ENCODE results near the gene PTPRN2. TPM values are rescaled to one million over a fixed set of nuclear protein-coding genes. Genes with fewer than 3 reads are reported as not detected.

PTPRN2 gene
- total RNA-seq, 2 donors from 2014 or later = 0.35 to 0.61 TPM

- DNase-seq (ENCODE audit: low spot score in 2 of 2) = no peak
- peaks cover 21 to 28% of the 10 kb centered on the region in 2 donors for H3K9me3 Mint-ChIP-seq
- peaks cover 6 to 15% of the 10 kb centered on the region in 2 donors for H3K36me3 Mint-ChIP-seq
- ATAC-seq = no peak
- no peak overlapping the region for H3K27ac Mint-ChIP-seq
These were observed 302.8 kb downstream of the PTPRN2 start for GRCh38 chr7:158284617-158285382.

- Mint-ChIP-seq H3K36me3 (peaks cover 0 to 10% of the 10 kb centered on the region in 2 donors), H3K27ac (no peak overlapping the region), H3K9me3 (peaks cover 14 to 21% of the 10 kb centered on the region in 2 donors)
- ATAC-seq (no peak), DNase-seq (ENCODE audit: low spot score in 2 of 2) (no peak)
These were observed 303.5 kb downstream of the PTPRN2 start for GRCh38 chr7:158284121-158284520.

- Mint-ChIP-seq H3K36me3 (peaks cover 0 to 1% of the 10 kb centered on the region in 2 donors), H3K9me3 (peaks cover 9 to 12% of the 10 kb centered on the region in 2 donors), H3K27ac (no peak overlapping the region)
- no peak for ATAC-seq
- no peak for DNase-seq (ENCODE audit: low spot score in 2 of 2)
These were observed 304.3 kb downstream of the PTPRN2 start for GRCh38 chr7:158283016-158283974.

GRCh38 chr7:158282461-158283001, 305.1 kb downstream of the PTPRN2 start:
- H3K27ac Mint-ChIP-seq = peak overlapping the region in 1 of 2 donors; percentile 33
- DNase-seq (ENCODE audit: low spot score in 2 of 2) = no peak
- ATAC-seq = no peak
- peaks cover 4 to 9% of the 10 kb centered on the region in 2 donors for H3K9me3 Mint-ChIP-seq
- H3K36me3 Mint-ChIP-seq = no peaks in the 10 kb centered on the region

GRCh38 chr7:158281441-158281840, 306.2 kb downstream of the PTPRN2 start:
- no peaks in the 10 kb centered on the region for H3K36me3 Mint-ChIP-seq
- no peak overlapping the region for H3K27ac Mint-ChIP-seq
- ATAC-seq (no peak), DNase-seq (ENCODE audit: low spot score in 2 of 2) (no peak)
- H3K9me3 Mint-ChIP-seq = peaks cover under 1% of the 10 kb centered on the region in 2 donors

DNA sequence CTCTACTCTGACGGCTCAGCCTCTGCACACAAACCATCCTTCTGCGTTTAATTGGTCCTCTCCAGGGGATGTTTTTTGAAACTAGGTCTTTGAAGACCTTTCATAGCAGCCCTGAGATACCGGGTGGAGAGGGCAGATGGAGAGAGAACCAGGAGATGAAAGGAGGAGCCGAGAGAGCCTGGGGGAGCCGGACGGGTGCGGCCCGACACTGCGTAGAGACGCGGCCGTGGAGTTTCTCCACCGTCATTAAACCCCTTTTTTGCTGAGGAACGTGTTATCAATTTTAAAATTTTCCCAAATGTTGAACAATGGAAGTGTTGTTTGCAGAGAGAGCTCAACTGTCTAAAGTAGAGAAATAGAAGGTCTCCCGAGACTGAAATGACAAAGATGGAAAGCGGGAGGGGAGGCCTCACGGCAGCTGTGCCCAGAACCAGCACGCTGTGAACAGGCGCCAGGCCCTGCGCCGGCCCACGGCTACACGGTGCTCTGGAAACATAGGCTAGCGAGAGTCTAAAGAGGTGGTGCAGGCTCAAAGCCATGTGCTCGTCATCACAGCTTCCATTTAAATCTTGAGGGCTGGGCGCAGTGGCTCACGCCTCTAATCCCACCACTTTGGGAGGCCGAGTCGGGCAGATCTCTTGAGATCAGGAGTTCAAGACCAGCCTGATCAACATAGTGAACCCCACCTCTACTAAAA, 307.0 kb downstream of the PTPRN2 start:
- ATAC-seq (no peak), DNase-seq (ENCODE audit: low spot score in 2 of 2) (no peak)
- Mint-ChIP-seq H3K27ac (no peak overlapping the region), H3K9me3 (no peaks in the 10 kb centered on the region), H3K36me3 (no peaks in the 10 kb centered on the region)

DNA sequence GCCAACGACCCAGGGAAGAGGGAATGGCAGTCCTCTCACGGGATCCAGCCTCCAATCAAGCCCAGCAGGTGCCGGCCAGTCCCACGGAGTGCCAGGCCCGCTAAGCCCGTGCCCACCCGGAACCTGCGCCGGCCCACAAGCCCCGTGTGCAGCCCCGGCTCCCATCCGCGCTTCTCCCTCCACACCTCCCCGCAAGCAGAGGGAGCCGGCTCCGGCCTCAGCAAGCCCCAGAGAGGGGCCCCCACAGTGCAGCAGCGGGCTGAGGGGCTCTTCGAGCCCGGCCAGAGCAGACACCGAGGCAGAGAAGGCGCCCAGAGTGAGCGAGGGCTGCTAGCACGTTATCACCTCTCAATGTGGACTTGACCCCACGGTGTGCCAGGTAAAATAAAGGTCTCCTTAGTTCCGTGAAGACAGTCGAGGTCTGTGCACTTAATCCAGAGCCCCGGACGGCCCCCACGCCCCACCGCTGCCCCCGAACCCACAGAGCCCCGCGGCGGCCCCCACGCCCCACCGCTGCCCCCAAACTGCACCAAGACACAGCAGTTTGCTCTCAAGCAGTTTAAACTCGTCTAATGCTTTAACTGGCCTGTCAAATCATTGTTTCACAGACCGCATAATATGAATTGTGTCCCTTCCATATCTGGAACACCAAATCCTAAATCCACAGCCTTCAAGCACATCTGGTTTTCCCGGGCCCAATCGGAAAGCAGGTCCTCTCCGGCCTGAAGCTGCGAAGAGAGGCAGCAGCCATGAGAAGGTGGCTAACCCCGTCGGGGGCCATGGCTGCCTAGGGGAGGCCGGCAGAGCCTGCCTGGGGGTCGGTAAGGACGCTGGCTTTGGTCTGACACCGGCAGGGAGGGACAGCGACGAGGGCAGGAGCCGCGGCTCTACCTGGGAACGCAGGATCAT, 307.8 kb downstream of the PTPRN2 start:
- H3K9me3 Mint-ChIP-seq = no peaks in the 10 kb centered on the region
- DNase-seq (ENCODE audit: low spot score in 2 of 2) = peak in 1 of 2 donors; percentile 38
- H3K27ac Mint-ChIP-seq = no peak overlapping the region
- no peaks in the 10 kb centered on the region for H3K36me3 Mint-ChIP-seq
- no peak for ATAC-seq

- ATAC-seq = no peak
- Mint-ChIP-seq H3K27ac (no peak overlapping the region), H3K36me3 (no peaks in the 10 kb centered on the region)
These were observed 308.8 kb downstream of the PTPRN2 start for GRCh38 chr7:158278745-158279320.

DNA sequence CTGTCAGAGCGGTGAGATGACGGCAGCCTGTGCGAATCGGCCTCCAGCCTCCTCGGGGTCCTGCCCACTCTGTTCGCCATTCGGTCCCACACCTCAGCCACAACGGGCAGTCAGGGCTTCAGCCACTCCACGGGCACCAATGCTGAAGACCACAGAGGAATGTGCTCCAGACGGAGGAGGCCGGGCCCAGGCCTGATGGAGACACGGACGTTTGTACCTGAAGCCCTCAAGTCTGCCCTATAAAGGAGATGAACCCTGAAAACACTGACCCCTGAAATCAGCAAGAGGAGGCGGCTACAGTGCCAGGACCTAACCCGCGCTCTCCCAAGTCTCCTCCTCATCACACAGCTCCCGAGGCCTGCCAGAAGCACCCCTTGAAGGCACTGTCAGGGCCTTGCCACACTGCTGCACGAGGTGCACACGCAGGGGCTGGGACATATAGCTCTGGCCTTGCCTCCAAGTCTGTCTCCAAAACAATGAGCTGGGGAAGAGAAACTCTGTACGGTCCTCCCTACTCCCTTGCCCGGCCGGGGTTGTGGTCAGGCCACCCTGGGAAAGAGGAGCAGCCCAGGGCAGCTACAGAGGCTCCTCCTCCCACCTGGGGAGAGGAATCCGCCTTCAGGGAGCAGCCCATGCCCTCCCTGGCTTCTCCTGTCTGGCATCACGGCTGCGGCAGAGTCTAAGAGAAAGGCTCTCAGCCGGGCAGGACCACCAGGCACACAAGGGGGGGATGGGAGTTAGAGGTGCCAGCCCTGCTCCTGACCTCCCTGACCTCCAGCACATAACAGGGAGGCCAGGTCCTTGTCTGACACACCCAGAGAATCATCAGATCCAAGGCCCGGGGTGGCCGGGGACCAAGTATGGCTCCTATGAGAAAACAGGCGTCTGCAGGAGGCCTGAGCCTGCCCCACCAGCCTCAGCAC, 310.1 kb downstream of the PTPRN2 start:
- no peak for ATAC-seq

More at GRCh38 chr7:158278745-158279320, 308.8 kb downstream of the PTPRN2 start:
- no peaks in the 10 kb centered on the region for H3K9me3 Mint-ChIP-seq
- DNase-seq (ENCODE audit: low spot score in 2 of 2) = peak in 1 of 2 donors; percentile 4

GRCh38 chr7:158276414-158277218, 311.0 kb downstream of the PTPRN2 start:
- Mint-ChIP-seq H3K36me3 (no peaks in the 10 kb centered on the region), H3K27ac (no peak overlapping the region), H3K9me3 (no peaks in the 10 kb centered on the region)
- peak in 1 of 2 donors; percentile 33 for DNase-seq (ENCODE audit: low spot score in 2 of 2)
- no peak for ATAC-seq

More for the DNA sequence above, 310.1 kb downstream of the PTPRN2 start:
- H3K27ac Mint-ChIP-seq = no peak overlapping the region
- no peaks in the 10 kb centered on the region for H3K36me3 Mint-ChIP-seq
- peak in 1 of 2 donors; percentile 28 for DNase-seq (ENCODE audit: low spot score in 2 of 2)
- H3K9me3 Mint-ChIP-seq = no peaks in the 10 kb centered on the region

GRCh38 chr7:158275711-158276413, 311.8 kb downstream of the PTPRN2 start:
- Mint-ChIP-seq H3K27ac (no peak overlapping the region), H3K36me3 (no peaks in the 10 kb centered on the region), H3K9me3 (no peaks in the 10 kb centered on the region)
- DNase-seq (ENCODE audit: low spot score in 2 of 2) (peak in 1 of 2 donors; percentile 42), ATAC-seq (no peak)

GRCh38 chr7:158274996-158275395, 312.6 kb downstream of the PTPRN2 start:
- H3K9me3 Mint-ChIP-seq = no peaks in the 10 kb centered on the region
- H3K27ac Mint-ChIP-seq = no peak overlapping the region
- DNase-seq (ENCODE audit: low spot score in 2 of 2) (peak in 1 of 2 donors; percentile 26), ATAC-seq (no peak)
- no peaks in the 10 kb centered on the region for H3K36me3 Mint-ChIP-seq

GRCh38 chr7:158274404-158274811, 313.2 kb downstream of the PTPRN2 start:
- no peak for ATAC-seq
- no peaks in the 10 kb centered on the region for H3K9me3 Mint-ChIP-seq
- no peak overlapping the region for H3K27ac Mint-ChIP-seq
- DNase-seq (ENCODE audit: low spot score in 2 of 2) = peak in 1 of 2 donors; percentile 48
- no peaks in the 10 kb centered on the region for H3K36me3 Mint-ChIP-seq
